HG03439 (cell line): Measurements from ENCODE around the gene NOM1.
A peak's percentile ranks its signal among the peaks of the same experiment; 100 is the strongest.
"Not testable (repeated sequence)": the region's sequence is repeated elsewhere in the genome, so short reads cannot be mapped to it uniquely, and the experiment has no call there.

Source experiments
- ATAC-seq: cut with Tn5 transposase; IDR thresholded peaks from one replicate; pipeline ENCODE4 v1.9.1; 2021; ENCODE audit warnings: mild to moderate bottlenecking, moderate library complexity; ENCODE audit not compliant: unreplicated experiment

NOM1 gene, protein sequence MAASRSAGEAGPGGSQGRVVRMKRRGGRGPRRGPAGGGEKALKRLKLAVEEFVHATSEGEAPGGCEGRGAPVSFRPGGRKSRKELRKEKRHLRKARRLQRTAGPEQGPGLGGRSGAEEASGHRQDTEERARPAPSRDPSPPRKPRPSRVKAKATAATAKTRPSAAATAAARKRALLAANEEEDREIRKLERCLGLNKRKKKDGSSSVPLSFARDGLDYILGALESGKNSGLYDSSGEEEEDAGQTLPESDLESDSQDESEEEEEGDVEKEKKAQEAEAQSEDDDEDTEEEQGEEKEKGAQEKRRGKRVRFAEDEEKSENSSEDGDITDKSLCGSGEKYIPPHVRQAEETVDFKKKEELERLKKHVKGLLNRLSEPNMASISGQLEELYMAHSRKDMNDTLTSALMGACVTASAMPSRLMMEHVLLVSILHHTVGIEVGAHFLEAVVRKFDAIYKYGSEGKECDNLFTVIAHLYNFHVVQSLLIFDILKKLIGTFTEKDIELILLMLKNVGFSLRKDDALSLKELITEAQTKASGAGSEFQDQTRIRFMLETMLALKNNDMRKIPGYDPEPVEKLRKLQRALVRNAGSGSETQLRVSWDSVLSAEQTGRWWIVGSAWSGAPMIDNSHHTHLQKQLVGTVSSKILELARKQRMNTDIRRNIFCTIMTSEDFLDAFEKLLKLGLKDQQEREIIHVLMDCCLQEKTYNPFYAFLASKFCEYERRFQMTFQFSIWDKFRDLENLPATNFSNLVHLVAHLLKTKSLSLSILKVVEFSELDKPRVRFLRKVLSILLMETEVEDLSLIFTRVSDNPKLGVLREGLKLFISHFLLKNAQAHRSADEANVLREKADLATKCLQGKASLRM

GRCh38 chr7:156949541-156950380 lies at the start of gene NOM1:
TSS of gene NOM1 (plus strand) at chr7:156949712. CDS start at chr7:156949738, 26 bp downstream.
- peak; percentile 88 for ATAC-seq

DNA sequence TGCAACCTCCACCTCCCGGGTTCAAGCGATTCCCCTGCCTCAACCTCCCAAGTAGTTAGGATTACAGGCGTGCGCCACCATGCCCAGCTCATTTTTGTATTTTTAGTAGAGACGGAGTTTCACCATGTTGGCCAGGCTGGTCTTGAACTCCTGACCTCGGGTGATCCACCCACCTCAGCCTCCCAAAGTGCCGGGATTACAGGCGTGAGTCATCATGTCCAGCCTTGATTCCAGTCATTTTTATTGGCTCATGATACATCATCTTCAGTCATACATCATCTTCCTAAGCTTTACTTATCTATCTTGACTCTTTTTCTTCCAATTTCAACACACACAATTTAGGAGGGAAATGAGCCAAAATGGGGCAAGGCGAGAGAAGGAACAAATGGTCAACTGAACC lies 49.4 kb upstream of the NOM1 start:
- ATAC-seq, result not testable (repeated sequence)

GRCh38 chr7:156903232-156903909 lies 46.1 kb upstream of the NOM1 start:
- no peak for ATAC-seq

GRCh38 chr7:156906200-156906649 lies 43.3 kb upstream of the NOM1 start:
- ATAC-seq, result no peak

DNA sequence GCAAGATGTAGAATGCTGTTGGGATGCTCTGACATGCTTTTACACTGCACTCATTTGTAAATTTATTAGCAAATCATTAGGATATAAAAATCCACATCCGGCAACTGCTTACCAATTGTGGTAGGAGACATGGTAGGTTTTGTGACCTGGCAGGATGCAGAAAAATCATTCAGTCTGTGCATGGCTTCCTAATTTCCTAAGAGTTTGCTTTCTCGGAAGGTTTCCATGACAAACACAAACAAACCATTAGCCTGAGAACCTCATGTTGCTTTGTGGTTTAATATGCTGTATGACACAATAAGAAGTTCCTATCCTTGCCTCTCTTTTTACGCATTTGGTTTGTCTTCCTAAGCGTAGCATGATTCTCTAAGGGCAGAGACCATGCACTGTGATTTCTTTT lies 41.9 kb upstream of the NOM1 start:
- no peak for ATAC-seq

DNA sequence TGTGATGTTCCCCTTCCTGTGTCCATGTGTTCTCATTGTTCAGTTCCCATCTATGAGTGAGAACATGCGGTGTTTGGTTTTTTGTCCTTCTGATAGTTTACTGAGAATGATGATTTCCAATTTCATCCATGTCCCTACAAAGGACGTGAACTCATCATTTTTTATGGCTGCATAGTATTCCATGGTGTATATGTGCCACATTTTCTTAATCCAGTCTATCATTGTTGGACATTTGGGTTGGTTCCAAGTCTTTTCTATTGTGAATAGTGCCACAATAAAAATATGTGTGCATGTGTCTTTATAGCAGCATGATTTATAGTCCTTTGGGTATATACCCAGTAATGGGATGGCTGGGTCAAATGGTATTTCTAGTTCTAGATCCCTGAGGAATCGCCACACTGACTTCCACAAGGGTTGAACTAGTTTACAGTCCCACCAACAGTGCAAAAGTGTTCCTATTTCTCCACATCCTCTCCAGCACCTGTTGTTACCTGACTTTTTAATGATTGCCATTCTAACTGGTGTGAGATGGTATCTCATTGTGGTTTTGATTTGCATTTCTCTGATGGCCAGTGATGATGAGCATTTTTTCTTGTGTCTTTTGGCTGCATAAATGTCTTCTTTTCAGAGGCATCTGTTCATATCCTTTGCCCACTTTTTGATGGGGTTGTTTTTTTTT lies 39.8 kb upstream of the NOM1 start:
- not testable (repeated sequence) for ATAC-seq

- ATAC-seq, result no peak
Observed at GRCh38 chr7:156918635-156919034, 30.9 kb upstream of the NOM1 start.

DNA sequence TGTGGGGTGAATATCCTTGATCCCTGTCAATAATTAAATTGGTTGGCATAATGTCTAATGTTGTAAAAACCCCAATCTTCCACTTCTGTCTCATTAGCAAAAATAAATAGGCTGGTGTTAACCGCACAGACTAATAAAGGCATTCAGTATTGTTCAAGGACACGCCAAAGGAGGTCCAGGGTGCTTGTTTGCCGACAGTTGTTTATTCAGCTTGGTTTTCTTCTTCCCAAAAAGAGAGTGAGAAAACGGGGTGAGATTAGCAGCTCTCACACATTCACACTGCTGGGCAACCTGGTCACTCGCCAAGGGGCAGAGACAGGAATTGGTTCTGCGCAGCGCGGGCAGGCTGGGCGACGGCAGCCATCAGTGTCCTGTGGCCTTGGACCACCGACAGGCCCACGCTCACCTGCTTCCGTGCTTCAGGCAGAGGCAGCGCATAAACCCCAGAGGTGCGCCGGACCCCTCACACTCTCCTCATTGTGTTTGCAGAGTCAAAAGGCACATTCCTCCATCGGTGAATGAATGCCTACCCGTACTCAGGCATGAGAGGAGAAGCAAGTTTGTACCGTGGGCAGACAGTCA lies 30.3 kb upstream of the NOM1 start:
- peak; percentile 42 for ATAC-seq

DNA sequence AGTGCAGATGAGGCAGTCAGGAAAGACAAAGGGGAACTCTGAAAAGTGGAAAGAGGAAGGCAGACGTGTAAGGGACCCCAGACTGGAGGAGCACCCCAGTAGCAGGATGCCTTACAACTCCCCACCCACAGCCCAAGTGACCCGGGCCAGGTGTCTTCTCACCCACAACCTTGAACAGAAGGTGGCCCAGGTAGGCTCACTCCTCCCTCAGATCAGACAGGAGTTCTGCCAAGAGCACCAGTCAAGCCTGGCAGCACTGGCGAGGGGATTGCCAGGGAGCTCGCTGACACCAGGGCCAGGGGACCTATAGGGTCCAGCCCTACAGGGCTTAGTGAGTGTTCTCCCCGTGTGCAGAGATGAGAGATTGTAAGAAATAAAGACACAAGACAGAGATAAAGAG lies 29.4 kb upstream of the NOM1 start:
- no peak for ATAC-seq

DNA sequence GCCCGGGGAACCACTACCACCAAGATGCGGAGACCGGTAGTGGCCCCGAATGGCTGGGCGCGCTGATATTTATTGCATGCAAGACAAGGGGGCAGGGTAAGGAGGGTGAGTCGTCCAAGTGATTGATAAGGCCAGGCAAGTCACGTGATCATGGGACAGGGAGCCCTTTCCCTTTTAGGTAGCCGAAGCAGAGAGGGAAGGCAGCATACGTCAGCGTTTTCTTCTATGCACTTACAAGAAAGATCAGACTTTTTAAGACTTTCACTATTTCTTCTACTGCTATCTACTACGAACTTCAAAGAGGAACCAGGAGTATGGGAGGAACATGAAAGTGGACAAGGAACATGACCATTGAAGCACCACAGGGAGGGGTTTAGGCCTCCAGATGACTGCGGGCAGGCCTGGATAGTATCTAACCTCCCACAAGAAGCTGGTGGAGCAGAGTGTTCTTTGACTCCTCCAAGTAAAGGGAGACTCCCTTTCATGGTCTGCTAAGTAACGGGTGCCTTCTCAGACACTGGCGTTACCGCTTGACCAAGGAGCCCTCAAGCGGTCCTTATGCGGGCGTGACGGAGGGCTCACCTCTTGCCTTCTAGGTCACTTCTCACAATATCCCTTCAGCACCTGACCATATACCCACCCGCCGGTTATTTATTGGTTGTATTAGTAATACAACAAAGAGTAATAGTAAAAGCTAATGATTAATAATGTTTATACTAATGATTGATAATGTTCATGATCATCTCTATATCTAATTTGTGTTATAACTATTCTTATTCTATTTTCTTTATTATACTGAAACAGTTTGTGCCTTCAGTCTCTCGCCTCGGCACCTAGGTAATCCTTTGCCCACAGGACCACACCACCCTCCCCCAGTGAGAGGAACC lies 28.8 kb upstream of the NOM1 start:
- not testable (repeated sequence) for ATAC-seq

DNA sequence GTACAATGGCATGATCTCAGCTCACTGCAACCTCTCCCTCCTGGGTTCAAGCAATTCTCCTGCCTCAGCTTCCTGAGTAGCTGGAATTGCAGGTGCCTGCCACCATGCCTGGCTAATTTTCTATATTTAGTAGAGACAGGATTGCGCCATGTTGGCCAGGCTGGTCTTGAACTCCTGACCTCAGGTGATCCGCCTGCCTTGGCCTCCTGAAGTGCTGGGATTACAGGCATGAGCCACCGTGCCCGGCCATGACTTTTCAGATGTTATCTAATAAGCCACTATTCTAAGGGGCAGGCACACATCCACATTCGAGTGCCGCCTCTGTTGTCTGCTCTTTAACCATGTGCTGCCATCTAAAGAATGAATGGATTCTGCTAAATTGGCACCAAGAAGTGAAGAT lies 27.2 kb upstream of the NOM1 start:
- not testable (repeated sequence) for ATAC-seq

DNA sequence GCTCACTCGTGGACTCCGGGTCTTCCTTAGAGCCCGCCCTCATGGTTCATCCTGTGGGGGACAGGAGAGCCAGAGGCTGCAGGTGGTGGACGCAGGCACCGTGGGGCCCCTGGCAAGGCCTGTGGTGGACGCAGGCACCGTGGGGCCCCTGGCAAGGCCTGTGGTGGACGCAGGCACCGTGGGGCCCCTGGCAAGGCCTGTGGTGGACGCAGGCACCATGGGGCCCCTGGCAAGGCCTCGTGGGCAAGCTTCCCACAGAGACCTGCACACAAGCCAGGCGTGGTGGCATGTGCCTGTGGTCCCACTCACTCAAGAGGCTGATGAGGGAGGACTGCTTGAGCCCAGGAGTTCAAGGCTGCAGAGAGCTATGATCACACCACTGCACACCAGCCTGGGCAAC lies 23.7 kb upstream of the NOM1 start:
- not testable (repeated sequence) for ATAC-seq

GRCh38 chr7:156927571-156928405 lies 21.7 kb upstream of the NOM1 start:
- no peak for ATAC-seq

GRCh38 chr7:156928406-156928747 lies 21.1 kb upstream of the NOM1 start:
- ATAC-seq, result no peak

- no peak for ATAC-seq
Observed at GRCh38 chr7:156929789-156930539, 19.5 kb upstream of the NOM1 start.

GRCh38 chr7:156932006-156932405 lies 17.5 kb upstream of the NOM1 start:
- ATAC-seq, result no peak

GRCh38 chr7:156935250-156935649 lies 14.3 kb upstream of the NOM1 start:
- no peak for ATAC-seq
